ENCODE data around the gene C4orf36. TPM values are rescaled to one million over a fixed set of nuclear protein-coding genes. Genes with fewer than 3 reads are reported as not detected.

The C4orf36 gene
- total and polyA plus RNA-seq, 4 experiments from 2014 or later: 0.70 TPM; not detected in 3

GRCh38 chr4:86831262-86832130 lies 60.7 kb downstream of the C4orf36 start:
- Histone ChIP-seq H3K36me3 (ENCODE audit: insufficient read depth, low read length) (no peaks in the 10 kb centered on the region), H3K4me3 (ENCODE audit: low read length in 2 of 2) (no peak overlapping the region), H3K9me3 (ENCODE audit: control insufficient read depth in 1 of 2, low read length in 2 of 2) (no peaks in the 10 kb centered on the region), H3K4me1 (ENCODE audit: insufficient read depth, low read length) (no peaks in the 10 kb centered on the region), H3K27me3 (ENCODE audit: insufficient read depth, low read length) (no peaks in the 10 kb centered on the region), H3K27ac (ENCODE audit: low read depth, low read length) (no peak overlapping the region)
- CTCF ChIA-PET (ENCODE audit: partially characterized antibody): no interaction called here
- DNase-seq: no peak
- no peaks in the 10 kb centered on the region for H3K36me3 Mint-ChIP-seq
- POLR2A ChIA-PET (ENCODE audit: partially characterized antibody): no interaction called here
- intact Hi-C loops (cut with micrococcal nuclease): no loop called here
- peak overlapping the region in 1 of 8 donors; percentile 43 for H3K4me3 Mint-ChIP-seq
- no peaks in the 10 kb centered on the region for H3K9me3 Mint-ChIP-seq
- peaks cover 0 to 2% (median under 1%) of the 10 kb centered on the region in 4 donors for H3K4me1 Mint-ChIP-seq
- H3K27ac Mint-ChIP-seq: no peak overlapping the region
- peaks cover 3 to 6% of the 10 kb centered on the region in 2 donors for H3K27me3 Mint-ChIP-seq

Other genes with a start within 250 kb of the C4orf36 start
- gene SLC10A6, start 43.0 kb downstream of the C4orf36 start, total RNA-seq: not detected
- not detected for gene SLC10A6, start 43.0 kb downstream of the C4orf36 start, polyA plus RNA-seq
- 100 to 1,000 TPM; 105 to 108 TPM for gene AFF1, start 42.6 kb upstream of the C4orf36 start, total RNA-seq
- 10 to 100 TPM; 13.6 to 27.6 TPM for gene AFF1, start 42.6 kb upstream of the C4orf36 start, polyA plus RNA-seq

Measured in CD4-positive, alpha-beta memory T cell (primary cell).